ENCODE results near the gene SNX3. TPM values are rescaled to one million over a fixed set of nuclear protein-coding genes. Genes with fewer than 3 reads are reported as not detected.
A peak's percentile ranks its signal among the peaks of the same experiment; 100 is the strongest.

SNX3 gene
- total RNA-seq, 1 donor from 2014 or later = 268 TPM

DNA sequence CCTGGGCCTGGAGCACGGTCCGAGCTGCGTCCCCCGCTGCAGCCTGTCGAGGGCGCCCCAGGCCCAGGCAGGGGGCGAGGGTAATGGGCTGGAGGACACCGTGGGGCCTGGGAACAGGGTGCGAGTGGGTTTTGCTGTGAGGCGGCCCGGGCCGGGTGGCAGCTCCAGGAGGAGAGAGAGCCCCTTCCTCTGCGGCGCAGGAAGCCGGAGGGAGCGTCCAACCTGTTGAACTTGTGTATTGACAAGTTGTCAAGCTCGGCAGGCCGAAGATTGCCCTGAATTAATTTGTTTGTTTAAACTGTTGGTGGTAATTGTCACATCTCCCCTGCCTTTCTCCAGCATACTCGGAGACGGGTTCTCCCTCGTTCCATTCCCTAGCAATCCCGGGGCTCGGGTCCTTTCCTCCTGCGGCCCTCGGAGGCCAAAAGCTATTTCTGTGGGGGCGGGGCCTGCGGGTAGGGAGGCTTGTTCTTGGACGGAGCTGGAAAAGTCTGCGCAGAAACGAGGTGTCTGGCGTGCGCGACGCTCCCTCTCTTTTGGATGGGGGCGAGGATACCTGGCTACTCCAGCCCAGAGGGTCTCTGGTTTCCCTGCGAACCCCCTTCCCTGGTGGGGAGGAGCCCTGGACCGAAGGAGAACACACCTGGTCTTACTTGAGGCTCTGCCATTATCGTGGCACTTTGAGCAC is 85.1 kb downstream of the SNX3 start:
- DNase-seq (no peak), ATAC-seq (no peak)
- intact Hi-C loops (cut with micrococcal nuclease) = no loop called here

- DNase-seq = no peak
- intact Hi-C loops (cut with micrococcal nuclease) = no loop called here
These were observed 85.7 kb downstream of the SNX3 start for GRCh38 chr6:108175176-108175591.

DNA sequence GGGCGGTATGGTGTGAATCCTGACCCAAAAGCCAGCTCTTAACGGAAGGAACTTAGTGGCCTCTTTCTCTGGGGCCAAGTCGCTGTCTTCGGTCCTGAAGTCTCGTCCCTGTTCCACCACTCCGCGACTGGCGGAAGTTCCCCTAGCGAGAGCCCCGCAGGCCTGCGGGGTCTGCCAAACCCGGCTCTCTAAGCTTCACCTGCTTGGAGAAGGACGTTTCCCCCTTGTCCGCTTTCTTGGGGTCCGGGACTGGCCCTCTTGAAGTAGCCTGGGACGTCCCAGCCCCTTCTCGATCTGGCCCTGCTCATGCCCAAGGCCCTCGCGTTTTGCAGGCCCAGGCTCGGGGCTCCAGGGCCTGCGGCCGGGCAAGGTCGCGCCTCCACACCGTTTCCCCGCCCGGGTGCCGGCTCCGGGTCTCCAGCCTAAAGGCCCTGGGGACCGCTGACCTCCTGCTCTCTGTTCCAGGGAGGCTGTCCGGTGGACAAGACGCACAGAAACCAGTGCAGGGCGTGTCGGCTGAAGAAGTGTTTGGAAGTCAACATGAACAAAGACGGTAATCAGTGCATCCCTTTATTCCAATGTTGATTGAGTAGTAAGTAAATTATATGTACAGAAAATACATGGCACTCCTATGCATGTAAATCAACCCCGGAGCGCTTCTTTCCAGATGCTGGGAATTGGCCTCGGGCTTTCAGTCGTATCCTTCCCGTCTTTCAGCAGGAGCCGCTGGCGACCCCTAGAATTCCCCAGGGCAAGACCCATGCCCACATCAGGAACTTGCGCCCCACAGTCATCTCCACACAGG is 86.3 kb downstream of the SNX3 start:
- DNase-seq (no peak), ATAC-seq (peak; percentile 28)
- intact Hi-C loops (cut with micrococcal nuclease) = no loop called here

More at GRCh38 chr6:108175176-108175591, 85.7 kb downstream of the SNX3 start:
- no peak for ATAC-seq

GRCh38 chr6:108171918-108172516 is 88.8 kb downstream of the SNX3 start:
- ATAC-seq (no peak), DNase-seq (no peak)
- intact Hi-C loops (cut with micrococcal nuclease) = no loop called here

DNA sequence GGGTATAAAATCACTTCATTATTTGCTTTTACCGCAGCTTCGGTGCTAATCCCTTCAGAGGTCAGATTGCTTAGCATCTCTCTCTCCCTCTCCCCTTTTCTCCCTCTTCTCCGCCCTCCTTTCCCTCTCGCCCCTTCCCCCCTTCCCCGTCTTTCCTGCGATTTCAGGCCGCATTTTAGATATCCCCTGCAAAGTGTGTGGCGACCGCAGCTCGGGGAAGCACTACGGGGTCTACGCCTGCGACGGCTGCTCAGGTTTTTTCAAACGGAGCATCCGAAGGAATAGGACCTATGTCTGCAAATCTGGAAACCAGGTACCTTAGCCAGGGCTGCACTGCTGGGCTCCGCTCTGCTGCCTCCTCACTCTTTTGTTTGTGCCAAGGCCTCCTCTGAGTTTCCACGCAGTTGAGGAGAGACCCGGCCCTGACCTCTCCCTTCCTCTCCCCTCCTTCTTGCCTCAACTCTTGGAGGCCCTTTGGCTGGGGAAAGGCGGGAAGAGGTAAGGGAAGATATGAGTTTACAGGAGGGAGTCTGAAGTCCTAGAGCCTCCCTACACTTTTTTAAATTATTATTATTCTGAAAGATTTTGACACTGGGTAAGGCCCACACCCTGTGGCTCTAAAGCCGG is 89.4 kb downstream of the SNX3 start:
- ATAC-seq = no peak
- intact Hi-C loops (cut with micrococcal nuclease) = no loop called here
- DNase-seq = no peak

DNA sequence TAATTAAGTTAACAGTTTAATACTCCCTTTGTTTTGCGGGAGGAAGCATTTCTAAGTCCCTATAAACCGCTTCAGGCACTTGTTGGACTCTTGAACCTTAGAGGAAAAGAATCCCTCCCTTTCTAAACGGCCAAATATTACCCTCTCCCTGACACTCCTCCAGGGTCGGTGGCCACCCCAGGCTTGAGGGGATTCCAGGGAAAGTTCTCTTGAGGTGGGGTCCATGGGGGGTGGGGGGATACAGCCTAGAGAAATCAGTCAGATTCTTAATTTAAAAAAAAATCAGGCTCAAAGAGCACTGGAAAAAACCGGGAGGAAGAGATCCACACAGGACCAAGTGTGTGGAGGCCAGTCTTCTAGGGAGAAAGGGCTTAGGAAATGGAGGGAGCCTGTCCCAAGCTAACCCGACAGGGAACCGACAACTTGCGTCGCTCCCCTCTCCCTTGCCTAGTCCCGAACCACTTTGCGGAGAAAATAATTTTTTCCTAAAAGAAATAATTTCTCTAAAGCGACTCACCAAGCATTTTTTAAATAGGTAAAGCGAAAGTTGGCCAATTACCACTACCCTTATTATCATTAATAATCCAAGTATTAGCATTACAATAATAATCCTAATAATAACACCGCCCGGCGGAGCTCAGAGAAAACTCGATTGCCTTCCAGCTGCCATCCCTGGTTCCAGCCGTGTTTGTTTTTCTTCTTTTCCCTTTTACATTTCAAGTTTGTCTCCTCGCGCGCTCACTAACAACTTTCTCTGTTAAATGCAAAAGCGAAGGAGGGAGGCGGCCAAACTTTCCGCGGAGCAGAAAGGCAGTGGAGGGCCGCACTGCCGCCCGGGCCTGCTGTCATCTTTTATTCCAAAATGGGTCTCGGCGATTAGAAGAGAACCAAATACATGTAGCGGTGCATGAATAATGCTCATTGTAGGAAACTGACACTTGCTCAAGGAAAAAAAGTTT is 90.2 kb downstream of the SNX3 start:
- ATAC-seq (no peak), DNase-seq (no peak)
- intact Hi-C loops (cut with micrococcal nuclease) = no loop called here

GRCh38 chr6:108169464-108170331 is 91.1 kb downstream of the SNX3 start:
- ATAC-seq = no peak
- DNase-seq = no peak
- intact Hi-C loops (cut with micrococcal nuclease) = no loop called here

GRCh38 chr6:108168501-108169463 is 92.1 kb downstream of the SNX3 start:
- intact Hi-C loops (cut with micrococcal nuclease) = no loop called here

GRCh38 chr6:108168090-108168463 is 92.8 kb downstream of the SNX3 start:
- DNase-seq (no peak), ATAC-seq (no peak)
- intact Hi-C loops (cut with micrococcal nuclease) = no loop called here

More at GRCh38 chr6:108168501-108169463, 92.1 kb downstream of the SNX3 start:
- DNase-seq (peak; percentile 67), ATAC-seq (peak; percentile 80)

DNA sequence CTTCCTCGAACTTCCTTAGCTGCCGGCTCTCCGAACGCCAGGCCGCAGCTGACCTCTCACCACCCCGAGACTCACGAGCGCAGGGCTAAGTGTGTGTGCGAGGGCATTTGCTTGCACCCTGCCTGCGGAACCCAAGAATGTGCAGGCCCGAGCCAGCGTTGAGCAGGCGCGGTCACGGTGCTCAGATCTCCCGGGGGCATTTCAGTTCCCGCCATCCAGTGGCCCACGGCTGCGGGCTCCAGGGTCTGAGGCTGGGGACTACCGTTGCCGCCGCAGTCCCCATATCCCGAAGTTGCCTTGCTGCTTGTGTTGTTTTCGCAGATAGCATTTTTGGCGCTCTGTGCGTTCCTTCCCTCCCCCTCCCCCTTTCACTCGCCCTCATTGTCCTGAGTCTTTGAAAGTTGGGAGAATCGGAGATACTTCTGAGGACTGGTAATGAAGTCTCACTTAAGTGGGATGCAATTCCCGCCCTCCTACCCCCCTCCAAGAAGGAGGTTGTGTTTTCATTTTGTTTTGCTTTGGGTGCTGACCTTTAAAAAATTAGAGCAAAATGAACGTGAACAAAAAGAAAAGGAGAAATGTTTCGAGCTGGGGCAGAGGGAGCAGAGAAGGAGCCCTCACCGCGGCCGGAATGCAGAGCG is 93.3 kb downstream of the SNX3 start:
- ATAC-seq (no peak), DNase-seq (no peak)
- intact Hi-C loops (cut with micrococcal nuclease) = no loop called here

DNA sequence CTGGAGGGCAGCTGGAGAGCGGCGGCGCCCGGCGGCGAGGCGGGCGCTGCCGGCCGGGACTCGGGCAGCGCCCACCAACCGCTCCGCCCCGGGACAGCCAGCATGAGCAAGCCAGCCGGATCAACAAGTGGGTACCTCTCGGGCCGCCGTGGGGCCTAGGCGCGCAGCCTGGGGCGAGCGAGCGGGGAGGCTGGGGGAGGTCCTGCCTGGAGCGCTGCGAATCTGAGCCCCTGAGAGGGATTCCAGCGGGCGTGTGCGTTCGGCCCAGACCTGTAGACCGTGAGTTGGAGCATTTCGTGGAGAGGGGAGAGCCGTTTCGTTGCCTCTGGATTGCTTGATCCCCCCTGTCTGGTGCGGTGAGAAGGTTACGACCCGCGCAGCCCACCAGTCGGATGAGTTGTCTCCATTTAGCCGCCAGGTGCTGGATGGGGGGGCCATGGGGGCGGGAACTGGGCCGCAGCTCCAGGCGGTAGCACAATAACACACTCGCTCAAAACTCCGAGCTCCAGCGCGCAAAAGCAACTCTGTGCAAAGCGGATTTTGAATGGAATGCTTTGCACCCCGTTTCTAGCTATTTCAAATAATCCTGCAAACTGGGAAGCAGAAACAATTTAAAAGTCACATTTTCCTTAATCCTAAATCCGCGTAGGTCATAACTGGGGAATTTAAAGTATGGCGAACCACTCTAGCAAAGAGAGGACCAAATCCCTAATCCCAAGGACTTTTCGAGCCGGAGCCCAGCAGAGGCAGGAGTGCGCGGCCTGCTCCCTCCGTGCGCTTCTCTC is 94.0 kb downstream of the SNX3 start:
- intact Hi-C loops (cut with micrococcal nuclease) = no loop called here
- no peak for ATAC-seq

GRCh38 chr6:108165714-108166663 is 94.9 kb downstream of the SNX3 start, which contains the start of gene NR2E1:
Gene NR2E1, plus strand, starts transcription at chr6:108166022. Its CDS starts 744 bp downstream, at chr6:108166766.
- DNase-seq (no peak), ATAC-seq (no peak)
- intact Hi-C loops (cut with micrococcal nuclease) = no loop called here

More for the DNA sequence above, 94.0 kb downstream of the SNX3 start:
- no peak for DNase-seq

GRCh38 chr6:108164815-108165706 is 95.8 kb downstream of the SNX3 start:
- no peak for ATAC-seq
- intact Hi-C loops (cut with micrococcal nuclease) = no loop called here
- no peak for DNase-seq

DNA sequence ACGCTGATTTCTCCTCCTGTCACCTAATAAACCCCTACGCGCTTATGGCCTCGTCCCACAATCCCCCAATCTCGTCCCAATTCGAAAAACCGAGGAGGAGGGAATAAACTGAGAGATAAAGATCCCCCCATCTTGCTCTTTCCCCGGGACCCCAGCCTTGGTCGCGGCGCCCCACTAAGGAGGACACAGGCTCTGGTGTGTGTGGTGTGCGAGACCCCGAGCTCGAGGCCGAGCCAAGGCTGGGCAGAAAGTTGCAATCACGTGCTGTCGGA is 96.4 kb downstream of the SNX3 start:
- ATAC-seq (no peak), DNase-seq (no peak)
- intact Hi-C loops (cut with micrococcal nuclease) = no loop called here

Measured in left ventricle myocardium superior (tissue), 1 donor.